OCI-LY7 (cell line): Measurements from ENCODE around the gene ZNRF3.

Experiments
- CTCF ChIP-seq: fragments of 200-600 bp; sonication (generic); conservative IDR thresholded peaks from 2 replicates; pipeline ENCODE4 v1.5.1; 2014; ENCODE audit warnings: mild to moderate bottlenecking, antibody characterized with exemption, low read length, moderate library complexity, mixed read lengths
- EZH2phosphoT487 ChIP-seq: fragments of 200-600 bp; sonication (generic); IDR thresholded peaks from 2 replicates; pipeline ENCODE4 v1.6.1; 2018; ENCODE audit warnings: low read depth, borderline replicate concordance, mild to moderate bottlenecking, mixed run types, antibody characterized with exemption, low read length, moderate library complexity, mixed read lengths

GRCh38 chr22:28989484-28989883 is 106.1 kb downstream of the ZNRF3 start:
- no peak for TF ChIP-seq CTCF
- no peak for TF ChIP-seq EZH2phosphoT487
